Urothelium cell line (cell line): Measurements from ENCODE around the gene PARVB.
A peak's percentile ranks its signal among the peaks of the same experiment; 100 is the strongest.
"Not testable (repeated sequence)": the region's sequence is repeated elsewhere in the genome, so short reads cannot be mapped to it uniquely, and the experiment has no call there.

Source experiments
- DNase-seq: peaks from one replicate; pipeline ENCODE4 v3.0.0; 2011; ENCODE audit warnings: low spot score, mixed read lengths
- FAIRE-seq: peaks from 2 replicates; lab custom pipeline; 2011; peaks lifted over from hg19 to GRCh38; lab: Jason Lieb, UNC

The PARVB gene

DNA sequence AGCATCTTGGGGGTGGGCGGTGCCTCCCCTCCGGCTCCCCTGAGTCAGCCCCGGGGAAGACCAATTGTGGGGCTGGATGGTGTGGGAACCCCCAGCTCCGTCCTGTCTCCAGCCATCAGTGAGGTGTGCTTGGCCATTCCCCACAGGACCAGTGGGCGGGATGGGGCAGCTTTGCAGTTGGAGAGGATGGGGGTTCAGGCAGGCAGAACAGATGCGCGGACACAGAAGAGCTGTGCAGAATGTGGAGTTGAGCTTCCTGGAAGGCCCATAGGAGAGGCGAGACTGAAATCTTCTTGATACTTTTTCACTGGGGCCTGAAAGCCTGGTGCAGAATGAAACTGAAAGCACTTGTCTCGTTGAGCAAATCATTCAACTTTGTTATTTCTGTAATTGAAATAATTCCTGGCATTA lies 23.8 kb downstream of the PARVB start:
- FAIRE-seq (no peak), DNase-seq (no peak)

DNA sequence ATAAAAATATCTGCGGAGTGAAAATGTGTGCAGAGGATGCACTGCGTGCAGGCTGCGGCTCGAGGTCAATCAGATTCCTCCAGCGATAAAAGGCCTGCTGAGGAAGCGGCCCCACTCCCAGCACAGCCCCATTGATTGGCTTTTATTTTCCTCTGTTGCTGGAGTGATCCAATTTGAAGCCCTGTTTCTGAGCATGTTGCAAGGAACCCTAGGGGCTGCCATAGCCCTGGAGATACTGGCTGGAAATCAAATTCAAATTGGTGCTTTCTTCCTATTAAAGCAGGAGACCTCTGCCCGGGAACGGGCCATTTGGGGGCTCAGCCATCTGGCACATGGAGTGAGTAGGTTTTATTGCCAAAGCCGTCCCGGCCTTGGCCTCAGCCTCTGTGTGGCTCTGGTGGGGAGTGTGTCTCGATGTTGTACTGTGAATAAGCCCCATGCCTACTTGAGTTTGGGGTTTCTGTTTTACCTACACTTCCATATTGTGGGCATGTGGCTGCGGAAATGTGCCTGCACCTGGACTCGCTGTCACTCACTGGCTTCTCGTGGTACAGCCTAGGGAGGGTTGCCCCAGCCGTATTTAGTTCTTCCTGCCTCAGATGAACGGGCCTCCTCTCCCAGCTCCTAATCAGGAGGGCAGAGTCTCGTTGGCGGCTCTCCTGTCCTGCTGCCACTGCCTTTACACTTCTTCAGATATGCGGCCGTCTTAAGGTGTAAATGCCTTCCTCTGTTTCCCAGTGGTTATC lies 25.6 kb downstream of the PARVB start:
- FAIRE-seq: no peak
- no peak for DNase-seq

DNA sequence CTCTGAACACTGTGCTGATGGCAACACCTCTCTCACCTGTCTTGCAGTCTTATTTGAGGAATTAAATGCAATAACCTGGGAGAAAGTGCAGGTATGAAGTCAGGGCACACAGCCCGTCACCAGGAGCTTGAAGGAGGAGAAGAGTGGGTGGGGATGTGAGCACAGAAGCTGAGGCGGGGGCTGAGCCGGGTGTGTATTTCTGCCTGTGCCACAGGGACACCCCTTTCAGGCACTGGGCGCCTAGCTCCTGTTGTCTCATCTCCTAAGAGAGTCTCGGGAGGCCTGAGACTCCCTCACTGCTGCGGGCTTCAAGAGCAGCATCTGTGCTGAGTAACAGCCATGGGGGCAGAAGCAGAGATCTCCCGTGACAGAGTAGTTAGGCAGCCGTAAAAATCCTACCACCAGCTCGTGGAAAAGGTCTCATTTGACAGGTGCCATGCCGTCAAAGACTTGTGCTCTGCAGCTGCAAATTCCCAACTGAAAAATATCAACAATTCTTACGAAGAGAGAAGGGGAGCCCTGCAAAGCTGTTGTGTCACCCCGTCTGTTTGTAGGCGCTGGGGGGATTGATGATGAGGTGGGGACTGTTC lies 26.8 kb downstream of the PARVB start:
- DNase-seq (no peak), FAIRE-seq (peak; percentile 13)

DNA sequence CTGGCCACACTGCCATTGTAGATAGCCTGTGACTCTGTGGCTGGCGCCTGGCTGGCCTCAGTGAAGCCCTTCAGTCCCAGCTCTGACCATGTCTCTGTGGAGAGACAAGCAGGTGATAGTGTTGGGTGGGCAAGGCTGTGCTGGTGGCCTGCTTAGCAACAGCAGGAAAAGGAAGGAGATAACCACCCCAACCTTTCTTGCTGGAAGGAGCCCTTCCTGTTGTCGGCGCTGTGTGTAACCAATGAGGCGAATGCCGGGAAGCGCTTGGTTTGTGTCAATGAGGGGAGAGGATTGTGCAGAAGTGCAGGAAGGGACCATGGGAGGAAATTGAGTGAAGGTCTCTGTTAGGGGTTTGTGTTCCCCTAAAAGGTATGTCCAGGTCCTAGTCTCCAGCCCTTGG lies 27.3 kb downstream of the PARVB start:
- DNase-seq: no peak
- no peak for FAIRE-seq

DNA sequence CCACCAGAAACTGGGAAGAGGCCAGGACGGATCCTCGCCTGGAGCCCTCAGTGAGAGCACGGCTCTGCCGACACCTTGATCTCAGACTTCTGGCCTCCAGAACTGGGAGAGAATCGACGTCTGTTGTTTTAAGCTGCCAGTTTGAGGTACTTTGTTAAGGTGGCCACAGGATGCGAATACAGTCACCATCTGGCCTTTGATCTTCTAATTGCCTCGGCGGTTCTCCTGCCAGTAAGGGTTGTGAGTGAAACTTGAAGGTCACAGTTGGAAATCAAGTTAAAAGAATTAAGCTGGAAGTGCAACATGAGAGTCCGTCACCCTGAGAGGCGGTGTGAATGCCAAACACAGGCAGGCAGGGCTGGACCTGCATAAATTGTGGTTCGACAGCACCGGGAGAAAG lies 27.9 kb downstream of the PARVB start:
- DNase-seq: no peak
- no peak for FAIRE-seq

DNA sequence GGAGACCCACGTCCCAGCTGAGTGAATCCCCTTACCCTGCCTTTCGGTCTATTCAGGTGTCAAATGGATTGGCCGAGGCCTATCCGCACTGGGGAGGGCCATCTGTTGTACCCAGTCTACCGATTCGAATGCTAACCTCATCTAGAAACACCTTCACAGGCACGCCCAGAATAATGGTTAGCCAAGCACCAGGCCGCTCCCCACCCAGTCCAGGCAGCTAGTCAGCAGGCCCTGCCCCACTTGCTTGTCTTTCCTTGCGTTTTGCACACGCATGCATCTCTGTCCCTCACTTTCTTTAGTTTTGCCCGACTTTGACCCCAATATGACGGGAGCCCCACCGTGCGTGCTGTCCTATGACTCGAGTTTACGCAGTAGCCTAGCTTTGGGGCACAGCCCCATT lies 31.7 kb downstream of the PARVB start:
- DNase-seq: no peak
- no peak for FAIRE-seq

DNA sequence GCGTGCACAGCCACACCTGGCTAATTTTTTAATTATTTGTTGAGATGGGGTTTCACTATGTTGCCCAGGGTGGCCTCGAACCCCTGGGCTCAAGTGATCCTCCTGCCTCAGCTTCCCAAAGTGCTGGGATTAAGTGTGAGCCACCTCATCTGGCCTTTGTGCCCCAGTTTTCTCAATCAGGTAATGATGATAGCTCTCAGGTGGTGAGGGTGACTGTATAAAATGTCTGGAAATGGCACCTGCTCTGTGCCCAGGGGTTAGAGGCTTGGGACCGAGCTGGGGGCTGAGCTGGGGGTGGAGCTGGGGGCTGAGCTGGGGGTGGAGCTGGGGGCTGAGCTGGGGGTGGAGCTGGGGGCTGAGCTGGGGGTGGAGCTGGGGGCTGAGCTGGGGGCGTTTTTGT lies 32.5 kb downstream of the PARVB start:
- not testable (repeated sequence) for DNase-seq, FAIRE-seq

DNA sequence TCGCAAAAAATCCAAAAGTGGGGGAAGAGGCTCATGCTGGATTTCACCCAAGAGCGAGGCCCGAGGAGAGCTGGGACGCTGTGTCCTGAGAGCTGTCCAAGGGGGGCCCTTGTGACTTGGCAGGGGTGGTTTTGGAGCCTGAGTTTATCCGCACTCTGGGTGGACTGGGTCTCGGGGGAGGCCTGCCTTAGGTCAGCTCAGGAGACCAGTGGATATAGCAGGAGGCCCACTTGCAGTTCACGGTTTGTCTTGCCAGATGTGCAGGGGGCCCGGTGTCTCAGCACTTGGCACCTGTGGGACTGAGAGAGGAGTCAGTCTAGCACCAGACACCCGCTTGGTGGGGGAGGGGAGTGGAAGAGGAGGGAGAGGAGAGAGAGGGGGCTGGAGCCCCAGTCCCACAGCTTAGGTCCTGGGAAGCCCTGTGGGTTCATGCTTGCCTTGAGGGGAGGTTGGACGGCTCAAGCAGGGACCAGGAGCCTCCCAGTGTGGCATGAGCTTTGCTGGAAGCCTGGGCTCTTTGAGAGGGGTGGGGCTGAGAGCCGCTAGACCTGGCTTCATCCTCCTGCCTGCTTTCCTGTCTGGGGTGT lies 33.4 kb downstream of the PARVB start:
- FAIRE-seq: no peak
- no peak for DNase-seq

DNA sequence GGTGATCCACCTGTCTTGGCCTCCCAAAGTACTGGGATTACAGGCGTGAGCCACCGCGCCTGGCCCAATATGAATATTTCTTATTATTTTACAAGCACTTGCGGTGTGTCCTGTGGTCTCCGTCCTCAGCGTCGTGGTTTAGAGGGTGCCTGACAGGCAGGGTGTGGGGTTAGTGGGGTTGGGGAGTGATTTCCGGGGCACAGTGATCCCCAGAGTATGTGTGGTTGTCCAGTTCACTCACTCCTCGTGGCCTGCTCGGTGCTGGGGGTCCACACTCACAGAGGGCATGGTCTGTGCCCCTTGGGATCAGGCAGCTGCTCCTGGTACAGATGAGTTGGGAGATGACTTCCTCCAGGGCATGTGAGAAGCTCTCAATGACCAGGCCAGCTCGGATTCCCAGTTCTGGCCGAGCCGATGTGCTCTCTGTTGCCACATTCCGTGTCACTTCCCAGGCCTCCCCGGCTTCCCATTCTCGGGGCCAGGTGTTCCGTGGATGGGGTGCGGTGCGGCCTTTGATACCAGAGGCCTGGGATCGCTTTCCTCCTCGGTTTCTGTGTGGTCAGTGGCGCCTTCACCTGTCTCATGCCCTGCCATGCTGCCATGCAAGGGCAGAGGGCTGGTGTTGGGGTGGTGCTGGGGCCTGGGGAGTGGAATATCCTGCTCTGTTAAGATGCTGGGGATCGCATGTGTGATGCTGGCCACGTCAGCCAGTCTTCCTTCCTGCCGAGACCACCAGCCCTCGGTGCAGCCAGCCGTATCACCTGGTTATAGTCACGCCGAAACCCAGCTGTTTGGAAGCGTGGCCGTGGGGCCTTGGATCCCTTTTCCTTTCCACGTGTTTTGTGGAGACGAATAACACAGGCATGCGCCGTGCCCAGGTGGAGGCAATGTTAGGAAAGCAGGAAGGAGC lies 39.6 kb downstream of the PARVB start:
- FAIRE-seq (no peak), DNase-seq (no peak)

DNA sequence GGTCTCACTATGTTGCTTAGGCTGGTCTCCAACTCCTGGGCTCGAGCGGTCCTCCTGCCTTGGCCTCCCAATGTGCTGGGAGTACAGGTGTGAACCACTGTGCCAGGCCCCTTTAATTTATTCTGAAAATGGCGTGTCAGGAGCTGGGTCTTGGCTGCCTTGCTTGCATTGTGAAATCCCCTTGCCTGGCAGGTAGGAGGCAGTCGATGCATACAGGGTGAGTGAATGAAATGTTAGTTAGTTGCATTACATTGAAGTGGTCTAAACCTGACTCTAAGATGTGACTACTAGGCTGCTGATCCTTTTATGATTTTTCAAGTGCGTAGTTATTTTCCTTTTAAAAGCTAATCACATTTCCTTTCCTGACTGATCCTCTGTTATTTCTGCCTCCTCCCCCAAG lies 42.9 kb downstream of the PARVB start:
- no peak for FAIRE-seq
- no peak for DNase-seq

DNA sequence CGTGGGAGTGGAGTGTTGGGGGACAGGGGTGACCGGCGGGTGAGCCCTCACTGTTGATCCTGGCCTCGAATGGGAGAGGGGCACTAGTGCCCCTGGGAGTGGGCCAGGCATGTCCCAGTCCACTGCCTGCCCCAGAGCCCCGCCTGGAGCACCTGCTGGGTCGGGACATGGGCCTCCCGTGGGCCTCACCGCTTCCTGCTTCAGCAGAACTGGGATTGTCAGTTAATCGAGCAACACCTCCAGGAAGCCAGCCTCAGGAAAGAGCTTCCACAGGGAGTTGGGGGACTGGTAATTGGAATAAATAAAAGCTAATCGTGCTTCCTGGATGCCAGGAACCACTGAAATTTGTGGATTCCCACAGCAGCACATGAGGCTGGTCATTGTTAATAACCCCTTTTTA lies 43.8 kb downstream of the PARVB start:
- DNase-seq (no peak), FAIRE-seq (no peak)

DNA sequence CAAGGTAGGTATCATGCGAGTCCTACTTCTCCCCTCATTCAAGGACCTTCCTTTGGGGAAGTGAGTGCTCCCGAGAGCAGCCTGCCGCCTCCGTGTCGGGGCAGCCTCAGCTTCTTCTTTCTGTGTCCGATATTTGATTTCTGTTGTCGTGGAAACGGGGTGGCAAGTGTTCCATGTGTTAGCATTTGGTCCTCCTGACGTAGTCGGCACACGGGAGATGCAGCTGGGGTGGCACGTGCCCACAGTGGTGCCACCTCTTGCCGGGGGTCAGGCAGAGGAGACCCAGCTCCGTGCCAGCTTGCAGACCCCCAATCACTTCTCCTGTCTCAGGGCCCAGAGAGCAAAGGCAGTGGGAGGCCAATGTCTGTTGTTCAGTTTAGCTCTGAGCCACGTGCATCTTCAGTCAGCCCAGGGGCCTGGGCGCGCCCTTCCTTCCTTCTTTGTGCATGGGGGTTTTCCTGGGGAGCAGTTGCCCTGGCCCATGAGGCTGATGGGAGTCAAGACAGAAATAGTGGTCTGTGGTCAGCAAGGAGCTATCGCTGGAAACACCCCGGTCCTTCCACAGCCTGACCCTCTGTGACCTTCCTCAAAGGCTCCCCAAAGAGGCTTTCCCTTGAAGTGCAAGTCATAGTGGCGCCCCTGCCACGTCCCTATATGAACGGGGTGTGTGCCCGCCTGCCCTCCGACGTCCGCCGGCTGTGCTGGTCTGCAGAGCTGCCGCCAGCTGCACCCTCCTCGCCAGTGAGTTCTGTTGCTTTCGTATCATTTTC lies 44.5 kb downstream of the PARVB start:
- FAIRE-seq (no peak), DNase-seq (no peak)

DNA sequence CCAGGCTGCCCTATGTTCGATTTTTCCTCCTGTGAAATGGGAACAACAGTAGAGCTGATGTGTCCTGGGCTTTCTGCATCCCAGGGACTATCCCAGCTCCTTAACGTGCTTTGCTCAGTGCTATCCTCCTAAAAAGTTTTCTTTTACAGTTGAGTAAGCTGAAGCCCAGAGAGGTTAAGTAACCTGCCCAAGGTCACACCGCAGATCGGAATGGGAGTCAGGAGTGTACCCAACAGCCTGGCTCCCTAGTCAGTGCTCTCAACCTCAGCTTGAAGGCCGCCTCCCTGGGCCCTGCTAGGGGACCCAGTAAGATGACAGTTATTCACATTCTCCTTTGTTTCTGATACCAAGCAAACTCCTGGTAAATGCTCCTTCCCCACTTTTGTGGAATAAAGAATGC lies 45.9 kb downstream of the PARVB start:
- FAIRE-seq: no peak
- DNase-seq: no peak

DNA sequence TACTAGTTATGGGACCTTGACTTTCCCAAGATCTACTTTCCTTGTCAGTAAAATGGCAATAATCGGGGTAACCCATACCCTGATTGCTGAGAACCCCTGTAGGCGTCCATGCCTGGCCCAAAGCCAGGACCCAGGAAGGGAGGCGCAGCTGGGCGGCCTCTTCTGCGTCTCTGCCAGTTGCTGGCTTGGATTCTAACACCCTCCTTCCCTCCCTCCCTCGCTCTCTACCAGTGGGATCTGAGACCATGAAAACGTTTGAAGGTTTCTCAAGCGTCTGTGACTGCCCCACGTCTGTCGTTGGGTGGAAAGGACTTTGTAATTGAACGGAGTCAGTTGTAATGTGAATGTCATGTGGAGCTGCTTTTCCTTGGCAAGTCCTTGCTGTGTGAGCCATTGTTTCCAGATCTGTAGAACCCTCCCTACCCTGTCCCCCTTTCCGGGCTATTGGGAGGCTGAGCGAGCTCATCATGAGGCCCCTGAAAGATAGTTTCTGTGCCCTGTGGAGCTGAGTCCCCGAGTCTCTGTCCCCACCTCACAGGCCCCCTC lies 47.8 kb downstream of the PARVB start:
- no peak for FAIRE-seq

DNA sequence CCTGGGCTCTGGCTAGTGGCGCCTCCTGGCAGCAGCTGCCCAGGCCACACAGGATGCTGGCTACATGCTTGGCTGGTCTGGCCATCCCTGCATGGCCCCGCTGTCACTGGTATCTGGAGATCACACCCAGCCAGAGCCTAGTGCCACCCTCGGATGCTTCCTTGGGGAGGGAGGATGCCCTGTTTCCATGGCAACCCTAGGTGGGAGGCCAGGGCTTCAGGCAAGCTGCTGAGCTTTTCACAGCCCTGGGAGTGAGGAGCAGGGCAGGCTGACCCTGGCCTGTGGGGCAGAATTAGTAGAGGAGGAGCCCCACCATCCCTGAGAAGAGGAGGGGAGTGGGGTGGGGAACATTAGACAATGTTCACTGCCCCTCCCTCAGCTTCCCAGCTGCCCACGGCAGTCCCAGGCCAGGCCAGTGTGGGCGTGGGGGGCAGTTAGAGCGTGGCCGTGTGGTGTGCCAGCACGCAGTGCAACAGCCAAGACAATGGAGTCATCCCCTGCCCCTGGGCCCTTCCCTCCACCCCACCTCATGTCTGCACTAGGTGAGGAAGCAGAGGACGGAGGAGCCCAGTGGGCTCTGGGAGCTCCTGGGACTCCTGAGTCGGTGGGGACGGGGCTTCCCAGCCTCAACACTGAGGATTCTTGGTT lies 50.4 kb downstream of the PARVB start:
- no peak for DNase-seq
- FAIRE-seq: no peak

More for the DNA sequence above, 47.8 kb downstream of the PARVB start:
- DNase-seq: no peak

DNA sequence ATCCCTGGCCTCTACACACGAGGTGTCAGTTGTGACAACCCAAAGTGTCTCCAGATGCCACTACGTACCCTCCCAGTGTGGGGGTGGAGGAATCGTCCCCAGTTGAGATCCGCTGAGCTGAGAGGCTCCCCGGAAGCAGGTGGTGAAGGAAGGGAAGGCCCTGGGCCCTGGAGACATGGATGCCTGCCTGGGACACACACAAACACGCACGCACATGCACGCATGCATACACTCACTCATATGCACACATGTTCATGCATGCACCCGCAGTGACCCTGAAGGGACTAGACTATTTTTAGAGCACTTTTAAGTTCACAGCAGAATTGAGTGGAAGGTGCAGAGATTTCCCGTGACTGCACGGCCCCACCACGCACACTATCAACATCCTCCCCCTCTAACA lies 50.9 kb downstream of the PARVB start:
- FAIRE-seq (no peak), DNase-seq (no peak)

DNA sequence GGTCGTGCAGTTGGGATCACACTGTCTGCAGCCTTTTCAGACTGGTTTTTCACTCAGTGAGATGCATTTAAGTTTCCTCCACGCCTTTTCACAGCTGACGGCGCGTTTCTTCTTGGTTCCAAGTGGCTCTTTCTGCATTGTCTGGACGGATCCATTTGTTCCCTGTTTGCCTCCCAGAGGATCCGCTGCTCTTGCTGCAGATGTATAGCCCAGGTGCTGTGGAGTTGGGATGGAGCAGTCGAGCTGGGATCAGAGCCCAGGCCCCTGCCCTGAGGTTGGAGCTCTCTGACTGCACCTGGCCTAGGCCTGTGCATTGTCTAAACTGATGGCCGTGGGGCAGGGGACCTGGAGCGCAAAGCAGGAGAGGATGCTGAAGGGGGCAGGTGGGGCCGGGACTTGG lies 51.6 kb downstream of the PARVB start:
- no peak for DNase-seq
- no peak for FAIRE-seq

DNA sequence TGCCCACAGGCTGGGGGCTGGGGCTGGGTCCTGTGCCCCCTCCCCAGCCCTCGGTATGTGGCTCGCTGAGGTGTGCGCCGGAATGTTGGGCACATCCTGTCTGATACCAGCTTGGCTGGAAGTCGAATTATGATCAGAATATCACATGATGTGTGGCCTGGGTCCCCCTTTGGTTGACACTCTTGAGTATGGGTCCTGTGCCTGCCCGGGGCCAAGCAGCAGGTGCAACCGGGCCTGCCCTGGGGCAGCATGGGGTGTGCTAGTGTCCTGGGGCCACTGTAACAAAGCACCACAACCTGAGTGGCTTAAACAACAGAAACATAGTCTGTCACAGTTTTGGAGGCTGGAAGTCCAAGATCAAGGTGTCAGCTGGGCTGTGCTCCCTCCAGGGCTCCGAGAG lies 52.7 kb downstream of the PARVB start:
- FAIRE-seq (no peak), DNase-seq (no peak)

DNA sequence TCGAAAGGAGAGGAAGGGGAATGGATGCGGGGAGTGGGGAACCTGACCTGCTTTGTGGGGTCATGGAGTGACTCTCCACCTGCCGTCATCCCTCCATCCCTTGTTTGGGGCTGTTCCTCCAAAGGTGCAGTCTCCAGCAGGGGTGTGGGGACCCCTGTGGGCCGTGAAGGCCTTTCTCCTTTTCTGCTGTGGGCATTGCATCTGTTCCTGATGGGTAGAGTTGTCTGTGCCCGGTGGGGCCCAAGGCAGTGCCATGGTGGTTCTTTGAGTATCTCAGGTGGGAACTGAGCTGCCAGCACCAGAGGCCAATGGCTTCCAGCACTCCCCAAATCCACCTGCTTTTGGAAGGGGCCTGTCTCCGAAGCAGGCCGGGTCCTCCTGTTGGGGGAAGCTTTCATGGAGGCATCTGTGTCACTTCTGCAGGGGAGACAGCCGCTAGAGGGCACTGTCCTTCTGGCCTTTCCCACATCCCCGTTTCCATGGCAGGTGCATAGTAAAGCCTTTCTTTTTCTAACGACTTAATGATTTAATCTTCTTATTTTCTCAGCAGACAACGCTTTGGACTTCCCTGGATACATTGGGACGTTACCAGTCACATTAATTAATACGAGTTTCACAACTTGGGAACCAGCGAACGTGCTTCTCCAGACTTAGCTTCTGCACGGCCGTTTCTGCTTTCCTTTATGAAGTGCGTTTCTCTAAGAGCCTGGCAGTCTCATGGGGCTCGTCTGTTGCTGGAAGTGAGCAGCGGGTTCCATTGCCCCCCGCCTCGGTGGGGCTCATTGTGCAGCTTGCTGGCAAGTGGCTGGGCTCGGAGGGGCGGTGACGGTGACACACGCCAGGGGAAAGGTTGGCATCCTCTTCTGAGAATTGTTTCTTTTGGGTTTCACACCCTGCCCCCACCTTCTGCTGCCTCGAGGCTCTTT lies 57.1 kb downstream of the PARVB start:
- FAIRE-seq: peak; percentile 58
- peak; percentile 80 for DNase-seq
